GM19025 (cell line): ENCODE data around the gene PITPNC1.

Source experiments
- ATAC-seq: cut with Tn5 transposase; IDR thresholded peaks from one replicate; pipeline ENCODE4 v1.9.1; 2021; ENCODE audit warnings: mild to moderate bottlenecking, low read depth, moderate library complexity; ENCODE audit not compliant: unreplicated experiment

PITPNC1 gene

DNA sequence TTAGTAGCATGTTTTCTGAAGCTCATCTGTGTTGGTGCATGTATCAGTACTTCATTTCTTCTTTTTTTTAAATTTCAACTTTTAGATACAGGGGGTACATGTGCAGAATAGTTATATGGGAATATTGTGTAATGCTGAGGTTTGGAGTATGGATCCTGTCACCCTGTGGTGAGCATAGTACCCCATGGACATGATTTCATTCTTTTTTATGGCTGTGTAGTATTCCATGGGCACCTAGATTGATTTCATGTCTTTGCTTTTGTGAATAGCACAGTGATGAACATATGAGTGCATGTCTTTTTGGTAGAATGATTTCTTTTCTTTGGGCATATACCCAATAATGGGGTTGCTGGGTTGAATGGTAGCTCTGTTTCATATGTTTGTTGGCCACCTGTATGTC is 285.6 kb downstream of the PITPNC1 start:
- no peak for ATAC-seq

DNA sequence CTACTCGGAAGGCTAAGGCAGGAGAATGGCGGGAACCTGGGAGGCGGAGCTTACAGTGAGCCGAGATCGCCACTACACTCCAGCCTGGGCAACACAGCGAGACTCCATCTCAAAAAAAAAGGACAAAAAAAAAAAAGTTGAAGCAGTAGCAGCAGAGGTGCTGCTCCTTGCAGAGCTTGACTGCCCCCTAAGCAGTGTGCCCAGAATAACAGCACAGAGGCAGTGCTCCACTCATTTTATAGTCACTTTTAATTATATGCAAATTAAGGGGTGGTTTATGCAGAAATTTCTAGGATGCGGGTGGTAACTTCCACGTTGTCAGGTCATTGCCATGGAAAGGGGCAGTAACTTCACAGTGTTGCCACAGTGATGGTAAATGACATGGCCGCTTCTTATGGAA is 286.4 kb downstream of the PITPNC1 start:
- ATAC-seq: no peak

DNA sequence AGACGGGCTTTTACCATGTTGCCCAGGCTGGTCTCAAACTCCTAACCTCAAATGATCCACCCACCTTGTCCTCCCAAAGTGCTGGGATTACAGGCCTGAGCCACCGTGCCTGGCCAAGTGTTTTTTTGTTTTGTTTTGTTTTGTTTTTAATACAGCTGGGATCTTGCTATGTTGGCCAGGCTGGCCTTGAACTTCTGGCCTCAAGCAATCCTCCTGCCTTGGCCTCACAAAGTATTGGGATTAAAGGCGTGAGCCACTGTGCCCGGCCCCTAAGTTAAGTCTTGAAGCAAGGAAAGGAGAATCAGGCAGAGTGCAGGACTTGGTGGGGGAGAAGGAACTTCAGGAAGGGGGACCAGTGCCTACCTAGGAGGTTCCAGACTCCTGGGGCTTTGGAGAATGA is 288.9 kb downstream of the PITPNC1 start:
- ATAC-seq: no peak

DNA sequence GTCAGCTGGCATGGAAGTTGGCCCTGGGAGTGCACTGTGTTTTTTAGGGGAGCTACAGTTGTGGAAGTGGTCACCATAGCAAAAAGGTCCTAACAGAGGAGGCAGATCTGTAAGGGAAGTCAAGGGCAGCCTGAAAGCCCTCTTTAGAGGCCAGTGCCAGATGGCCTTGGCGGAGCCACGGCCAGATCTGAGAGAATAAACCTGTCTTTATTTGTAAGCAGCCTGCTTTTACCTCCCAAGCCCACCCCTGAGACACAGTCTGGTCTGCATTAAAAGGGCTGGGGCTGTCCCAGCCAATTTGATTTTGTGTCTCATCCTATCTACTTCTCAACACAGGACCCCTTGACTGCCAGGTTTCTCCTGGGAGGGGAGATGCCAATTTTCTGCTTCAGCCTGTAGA is 289.6 kb downstream of the PITPNC1 start:
- no peak for ATAC-seq

DNA sequence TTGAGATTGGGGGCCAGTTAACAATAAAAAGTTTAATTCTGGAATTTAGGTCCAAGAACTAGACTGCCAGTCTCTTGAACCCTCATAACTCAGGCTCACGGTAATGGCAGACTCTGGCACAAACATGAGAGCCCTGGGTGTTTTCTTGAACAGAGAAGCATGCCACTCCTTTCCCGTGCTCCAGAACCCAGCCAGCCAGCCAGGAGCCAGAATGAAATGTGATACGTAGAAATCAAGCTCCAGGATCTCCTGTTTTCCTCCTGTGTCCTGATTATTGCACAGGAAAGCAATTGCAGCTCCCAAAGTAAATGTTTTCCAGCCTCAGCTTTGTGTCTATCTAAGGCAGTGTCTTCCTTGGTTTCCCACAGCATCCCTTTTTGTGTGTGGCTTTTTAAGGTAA is 294.4 kb downstream of the PITPNC1 start:
- ATAC-seq: no peak

DNA sequence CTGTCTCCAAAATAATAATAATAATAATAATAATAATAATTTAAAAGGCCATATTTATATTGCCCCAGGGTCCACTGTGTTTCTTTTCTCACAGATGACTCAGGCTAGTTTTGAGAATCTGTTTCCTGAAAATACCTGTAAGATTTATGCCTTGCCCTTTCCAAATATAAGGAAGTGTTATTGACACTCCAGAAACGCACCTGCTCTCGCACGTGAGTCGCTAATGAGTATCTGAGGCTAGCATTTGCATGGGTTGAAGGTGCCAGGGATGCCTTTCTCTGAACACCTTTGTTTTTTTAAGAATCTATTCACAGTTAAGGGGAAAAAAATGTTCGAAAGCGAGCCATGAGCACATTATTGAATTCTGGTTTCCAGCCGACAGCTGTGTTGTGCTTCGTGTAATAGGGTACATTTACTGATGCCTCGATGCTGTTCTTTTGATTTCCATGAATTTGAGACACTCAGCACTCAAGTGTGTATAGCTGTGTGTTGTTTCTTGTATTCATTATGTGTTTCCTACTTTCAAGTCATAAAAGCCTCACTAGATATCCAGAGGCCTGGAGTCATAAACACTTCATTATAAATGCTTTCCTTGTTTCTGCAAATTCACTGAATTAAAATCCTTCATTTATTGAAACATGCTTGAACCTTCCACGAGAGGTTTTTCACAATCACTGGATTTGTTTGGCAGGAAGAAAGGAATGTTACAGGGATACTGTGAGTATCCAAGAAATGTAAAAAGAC is 295.7 kb downstream of the PITPNC1 start:
- no peak for ATAC-seq

DNA sequence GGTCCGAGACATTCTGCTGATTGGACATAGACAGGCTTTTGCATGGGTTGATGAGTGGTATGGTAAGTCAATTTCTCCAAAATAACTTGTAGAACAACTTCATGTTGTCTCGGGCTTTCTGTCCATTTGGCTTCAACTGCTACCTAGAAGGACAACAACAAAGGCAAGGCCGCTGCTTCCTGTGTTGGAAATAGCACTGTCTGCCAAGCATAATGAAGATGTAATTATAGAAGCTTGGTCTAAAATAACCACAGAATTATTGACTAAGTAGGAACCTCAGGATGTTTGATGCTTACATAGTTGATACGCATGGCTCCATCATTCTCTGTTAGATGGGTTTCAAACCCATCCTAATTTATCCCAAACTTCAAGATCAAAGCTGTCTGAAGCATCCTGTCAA is 298.4 kb downstream of the PITPNC1 start:
- no peak for ATAC-seq

DNA sequence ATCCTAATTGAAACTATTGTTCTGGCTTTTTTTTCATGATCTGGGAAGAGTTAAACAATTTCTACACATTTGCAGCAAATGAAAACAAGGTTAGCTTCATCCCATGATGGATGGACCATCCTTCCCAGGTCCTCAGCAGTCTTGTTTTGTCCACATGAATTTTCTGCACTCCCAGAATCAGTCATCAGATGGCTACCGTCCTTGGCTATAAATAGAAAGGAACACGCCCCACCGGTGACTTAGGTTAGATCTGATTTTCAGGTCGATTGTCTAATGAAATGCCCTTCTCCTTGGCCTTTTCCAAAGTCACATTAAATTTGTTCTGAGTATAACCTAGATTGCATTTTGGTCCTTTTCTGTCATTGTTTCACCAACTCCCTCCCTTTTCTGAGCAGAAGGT is 299.2 kb downstream of the PITPNC1 start:
- no peak for ATAC-seq

DNA sequence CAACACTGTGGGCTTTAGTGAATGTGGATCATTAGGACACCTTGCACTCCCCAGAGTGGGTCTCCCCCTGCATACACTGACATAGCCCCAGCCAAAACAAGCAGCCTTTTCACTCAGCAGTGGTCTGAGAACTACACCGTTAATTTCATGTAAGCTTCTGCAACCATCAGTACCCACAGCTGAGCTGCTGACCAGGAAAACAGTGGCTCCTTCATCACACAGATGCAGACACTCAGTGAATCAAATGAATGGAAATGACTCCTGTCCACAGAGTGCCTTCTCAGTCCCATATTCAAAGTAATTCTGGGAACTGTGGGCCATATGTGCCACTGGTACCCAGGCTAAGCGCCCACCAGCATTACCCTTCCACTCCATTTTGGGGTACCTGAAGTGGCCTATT is 301.3 kb downstream of the PITPNC1 start:
- ATAC-seq: no peak

DNA sequence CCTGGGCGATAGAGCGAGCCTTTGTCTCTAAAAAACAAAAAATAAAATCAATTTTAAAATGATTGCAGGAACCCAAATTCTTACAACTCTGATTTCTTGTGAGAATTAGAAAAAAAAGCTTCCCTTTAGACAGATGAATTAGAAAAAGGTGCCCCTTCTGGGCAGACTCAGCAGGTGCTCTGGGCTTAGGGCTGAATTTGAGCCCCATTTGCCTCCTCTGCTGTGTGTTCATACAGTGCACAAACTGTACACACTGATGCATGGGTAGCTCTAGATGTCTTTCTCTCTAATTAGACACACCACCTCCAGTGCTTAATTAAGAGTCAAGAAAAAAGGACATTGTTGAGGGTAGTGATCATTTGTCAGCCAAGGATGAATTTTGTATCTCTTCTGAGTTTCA is 302.1 kb downstream of the PITPNC1 start:
- ATAC-seq: no peak

DNA sequence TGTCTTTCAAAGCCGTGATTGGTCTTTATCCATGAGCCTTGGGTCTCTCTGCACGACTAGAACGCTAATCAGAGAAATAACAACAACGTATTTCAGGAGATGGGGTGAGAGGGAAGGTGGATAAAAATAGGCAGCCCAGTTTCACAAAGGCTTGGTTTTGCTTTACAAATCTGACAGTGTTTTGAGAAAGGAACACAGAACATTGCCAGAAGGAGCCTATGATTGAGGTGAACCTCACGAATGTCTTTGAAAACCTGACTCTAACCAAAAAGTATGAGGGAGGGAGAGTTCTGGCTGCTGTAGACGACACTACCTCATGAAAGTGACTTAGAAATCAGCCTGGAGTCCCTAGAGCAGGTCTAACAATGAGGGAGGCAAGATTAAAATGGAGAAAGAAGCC is 302.6 kb downstream of the PITPNC1 start:
- ATAC-seq: peak; percentile 59

DNA sequence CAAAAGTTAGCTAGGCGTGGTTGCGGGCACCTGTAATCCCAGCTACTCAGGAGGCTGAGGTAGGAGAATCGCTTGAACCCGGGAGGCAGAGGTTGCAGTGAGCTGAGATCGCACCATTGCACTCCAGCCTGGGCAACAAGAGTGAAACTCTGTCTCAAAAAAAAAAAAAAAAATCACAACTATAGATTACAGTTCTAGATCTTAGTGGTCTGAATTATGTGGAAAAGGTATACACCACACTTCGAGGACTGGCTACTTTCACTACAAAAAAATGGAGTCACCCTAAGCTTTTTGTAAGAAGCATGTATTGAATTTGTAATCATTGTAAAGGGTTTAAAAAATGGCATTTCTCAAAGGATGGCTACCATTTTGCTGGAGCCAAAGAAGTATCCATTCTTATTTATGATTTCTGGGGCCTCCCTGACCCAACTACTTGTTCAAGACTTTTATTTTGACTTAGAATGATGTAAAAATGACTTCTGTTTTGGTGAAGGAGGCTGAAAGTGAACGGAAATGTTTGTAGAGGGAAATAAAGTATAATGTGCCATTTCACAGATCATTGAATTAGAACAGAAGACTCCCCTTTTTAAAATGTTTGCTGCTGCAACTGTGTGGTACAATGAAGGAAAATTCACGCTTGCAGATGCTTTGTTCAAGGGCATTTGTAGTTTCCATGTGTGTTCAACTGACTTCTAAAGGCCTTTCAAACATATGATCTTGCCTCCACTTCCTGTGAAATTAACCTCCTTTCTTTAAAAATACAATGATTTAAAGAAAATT is 303.6 kb downstream of the PITPNC1 start:
- no peak for ATAC-seq

DNA sequence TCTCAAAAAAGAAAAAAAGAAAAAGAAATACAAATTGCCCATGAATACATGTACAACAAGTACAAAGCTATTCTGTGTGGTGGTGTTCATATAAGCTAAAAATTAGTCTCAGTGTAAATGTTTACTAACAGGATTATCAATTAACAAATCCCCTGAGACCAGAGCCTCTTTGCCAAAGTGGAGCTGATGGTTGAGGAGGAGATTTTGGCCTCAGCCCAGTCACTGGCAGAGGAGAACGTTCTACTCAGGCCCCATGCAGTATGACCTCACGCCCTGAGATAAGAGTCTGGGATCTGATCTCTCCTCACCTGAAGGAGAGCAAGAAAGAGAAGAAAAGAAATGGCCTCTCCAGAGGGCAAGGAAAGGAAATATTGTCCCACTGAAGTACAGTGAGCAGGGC is 305.1 kb downstream of the PITPNC1 start:
- no peak for ATAC-seq

DNA sequence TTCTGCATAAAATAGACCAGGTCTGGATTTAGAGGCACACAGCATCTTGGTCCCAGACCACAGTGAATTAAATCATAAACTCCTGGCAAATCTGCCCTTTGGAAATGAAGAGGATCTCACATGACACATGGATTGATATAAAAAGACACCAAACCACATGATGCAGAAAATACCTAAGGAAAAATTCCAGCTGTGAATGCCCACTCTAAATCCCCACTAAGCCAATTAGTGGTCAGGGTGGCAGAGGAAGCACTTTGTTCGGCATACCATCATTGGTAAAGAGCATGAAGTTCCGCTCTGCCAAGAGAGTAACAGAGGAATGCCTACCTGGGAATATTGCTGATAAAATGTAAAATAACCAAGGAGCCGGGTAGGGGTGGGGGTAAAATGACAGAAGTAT is 308.3 kb downstream of the PITPNC1 start:
- no peak for ATAC-seq

DNA sequence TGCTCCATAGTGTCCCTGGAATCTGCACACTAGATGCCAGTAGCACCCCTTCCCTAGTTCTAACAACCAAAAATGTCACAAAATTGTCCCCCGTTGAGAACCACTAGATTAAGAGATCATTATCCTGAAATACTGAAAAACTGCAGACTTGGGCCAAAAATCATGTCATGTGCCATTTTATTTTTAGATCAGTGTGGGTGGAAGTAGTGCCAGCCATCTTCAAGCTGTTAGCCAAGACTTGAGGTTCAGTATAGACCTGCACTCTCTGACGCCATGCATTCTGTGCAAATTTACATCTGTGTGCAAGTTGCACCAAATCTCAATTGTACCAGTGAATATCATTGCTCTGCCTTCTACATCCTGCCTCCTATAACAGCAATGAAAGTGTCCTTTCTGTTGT is 309.2 kb downstream of the PITPNC1 start:
- no peak for ATAC-seq

DNA sequence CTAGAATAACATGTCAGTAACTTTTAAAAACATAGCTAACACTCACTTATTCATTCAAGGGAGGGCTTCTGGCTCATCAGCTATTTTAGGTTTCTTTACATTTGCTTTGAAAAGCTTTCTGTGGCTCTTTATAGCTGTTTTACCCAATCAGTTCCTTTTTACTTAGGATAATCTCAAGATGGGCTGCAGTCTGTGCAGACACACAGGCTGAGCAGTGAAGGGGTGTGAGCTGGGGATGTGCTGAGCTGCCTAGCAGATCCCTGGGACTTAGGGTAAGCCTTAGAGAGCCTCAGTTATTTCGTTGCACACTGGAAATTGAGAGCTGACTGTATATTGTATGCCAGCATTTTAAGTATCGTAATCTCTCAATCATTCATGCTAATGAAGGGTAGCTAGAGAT is 310.4 kb downstream of the PITPNC1 start:
- no peak for ATAC-seq

DNA sequence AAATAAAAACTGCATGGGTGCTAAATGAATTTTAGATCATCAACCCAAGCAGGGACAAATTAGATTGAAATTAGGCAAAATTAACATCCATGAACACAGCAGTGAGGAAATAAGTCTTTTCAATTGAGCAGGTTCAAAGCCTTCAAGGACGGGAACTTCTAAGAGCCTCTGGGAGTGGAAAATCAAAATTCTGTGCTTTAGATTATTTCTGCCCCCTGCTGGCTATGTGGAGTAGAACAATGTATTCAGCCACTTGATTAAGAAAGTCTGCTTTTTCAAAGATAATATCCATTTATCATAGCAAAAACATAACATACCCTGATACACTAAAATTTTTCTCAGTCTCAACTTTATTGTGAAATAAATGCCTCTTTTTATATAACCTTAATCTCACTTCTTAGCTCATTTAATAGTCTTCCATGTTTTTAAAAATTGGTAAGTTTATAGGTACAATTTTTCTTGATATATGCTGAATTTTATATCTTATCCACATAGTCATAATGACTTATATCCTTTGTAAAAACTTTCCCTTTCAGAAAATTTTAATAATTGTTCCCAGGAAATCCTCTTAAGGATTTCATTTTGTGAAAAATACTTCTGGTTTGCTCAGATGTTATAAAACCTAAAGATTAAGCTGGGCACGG is 312.6 kb downstream of the PITPNC1 start:
- ATAC-seq: no peak

DNA sequence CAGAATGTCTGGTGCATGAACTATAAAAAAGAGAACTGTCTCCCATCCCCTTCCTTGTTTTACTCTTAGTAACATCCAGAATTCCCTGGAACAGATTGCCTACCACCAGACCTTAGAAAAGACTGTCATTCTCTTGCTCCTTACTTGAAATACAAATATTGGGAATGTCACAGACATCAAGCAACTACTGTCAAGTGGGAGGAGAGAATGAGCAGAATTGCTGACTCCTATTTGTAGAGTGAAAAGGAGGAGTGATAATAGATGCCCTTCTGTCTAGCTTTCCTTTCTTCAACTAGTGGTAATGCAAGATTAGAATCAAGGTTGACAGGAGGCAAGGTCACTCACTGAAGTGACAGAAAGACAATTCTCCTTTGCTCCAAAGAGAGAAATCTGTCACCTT is 316.7 kb downstream of the PITPNC1 start:
- ATAC-seq: no peak

DNA sequence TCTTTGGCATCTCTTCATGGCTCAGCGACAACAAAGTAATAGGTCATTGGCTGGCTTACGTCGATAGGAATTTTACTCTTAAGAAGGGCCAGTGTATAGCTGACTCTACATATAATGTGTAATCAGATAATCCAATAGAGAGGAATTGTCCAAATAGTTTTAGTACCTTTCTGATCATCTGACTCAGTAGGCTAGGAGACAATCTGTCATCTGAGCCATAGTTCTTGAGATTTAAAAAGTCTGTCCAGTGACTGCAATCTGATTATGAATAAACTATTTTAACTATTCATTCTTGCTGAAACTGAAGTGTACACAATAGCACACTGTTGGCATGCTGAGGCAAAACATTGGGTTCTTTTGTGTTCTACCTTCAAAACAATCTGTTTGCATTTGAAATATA is 319.3 kb downstream of the PITPNC1 start:
- ATAC-seq: no peak

DNA sequence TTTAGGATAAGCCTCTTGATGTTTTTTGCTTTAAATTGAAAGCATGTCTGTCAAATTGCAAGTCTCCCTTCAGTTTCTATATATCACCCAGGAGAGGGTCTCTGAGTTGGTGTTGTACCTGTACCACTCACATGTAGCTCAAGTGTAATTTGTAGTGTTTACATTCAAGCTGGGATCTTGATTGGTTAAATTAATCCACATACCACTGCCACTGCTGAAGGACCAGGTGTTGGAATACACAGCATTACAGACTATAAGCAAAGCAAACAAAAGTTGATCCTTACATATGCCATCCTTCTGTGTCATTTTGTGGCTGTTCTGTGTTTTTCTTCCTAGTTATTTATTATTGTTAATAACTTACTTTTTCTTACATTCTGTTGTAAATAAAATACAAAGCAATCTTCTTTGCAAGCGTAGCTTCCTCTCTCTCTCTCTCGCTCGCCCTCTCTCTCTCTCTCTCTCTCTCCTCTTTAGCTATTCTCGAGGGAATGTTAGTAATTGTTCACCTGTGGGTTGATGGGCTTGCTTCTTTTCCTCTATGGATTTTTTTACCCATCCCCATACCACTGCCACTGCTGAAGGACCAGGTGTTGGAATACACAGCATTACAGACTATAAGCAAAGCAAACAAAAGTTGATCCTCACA is 319.9 kb downstream of the PITPNC1 start:
- ATAC-seq: no peak

DNA sequence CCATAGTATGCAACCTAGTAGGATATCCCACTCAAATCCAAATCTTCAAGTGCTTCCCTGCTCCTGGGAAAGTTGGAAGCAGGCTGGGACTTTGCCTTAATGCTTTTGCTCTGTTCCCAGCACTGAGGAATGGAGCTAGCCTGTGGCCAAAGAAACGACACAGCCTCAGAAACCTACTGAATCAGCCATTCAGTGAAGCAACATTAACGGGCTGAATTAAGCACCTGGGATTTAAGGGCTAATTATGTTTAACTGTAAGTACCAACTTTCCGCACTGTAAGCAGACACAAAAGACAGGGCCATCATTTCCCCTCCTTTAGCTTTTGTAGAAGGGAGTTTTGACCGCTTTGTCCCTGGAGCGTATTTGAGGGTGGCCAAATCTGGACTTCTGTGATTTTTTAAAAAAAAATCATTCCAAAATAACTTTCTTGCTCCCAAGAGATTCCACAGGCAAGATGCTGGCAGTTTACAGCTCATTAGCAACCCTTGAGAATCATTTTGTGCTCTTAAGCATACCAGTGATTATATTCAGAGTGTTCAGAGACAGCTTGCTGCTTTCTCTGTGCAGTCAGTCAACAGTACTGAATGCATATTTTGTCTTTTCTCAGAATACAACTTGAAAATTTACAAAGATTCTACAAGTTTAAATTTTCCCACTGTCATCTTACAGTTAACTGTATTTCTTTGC is 323.1 kb downstream of the PITPNC1 start:
- ATAC-seq: no peak
